Lower leg skin (tissue), 4 donors: ENCODE results near the gene LYPLA2. TPM values are rescaled to one million over a fixed set of nuclear protein-coding genes. Genes with fewer than 3 reads are reported as not detected.

ENCODE experiments used
- DNase-seq, 2 donors: peaks; one replicate each; pipeline ENCODE4 v3.0.0-alpha.2; 2019; ENCODE audit warnings: low spot score in 2 of 2
- H3K4me3 ChIP-seq: fragments of 200-600 bp; sonication (generic); 2 replicates; pipeline ENCODE4 v1.5.1; 2017; ENCODE audit warnings: mild to moderate bottlenecking, low read depth; ENCODE audit not compliant: poor library complexity, severe bottlenecking
- POLR2A ChIP-seq, 2 donors: fragments of 450-650 bp; IDR thresholded peaks; one replicate each; pipeline ENCODE4 v1.6.1; 2016 to 2017; ENCODE audit warnings: antibody characterized with exemption in 2 of 2, mild to moderate bottlenecking in 1 of 2, moderate library complexity in 1 of 2
- WGBS, 2 donors: methylation state at CpG; one replicate each; pipeline ENCODE4 v1.1.5; 2018; 5-methylcytosine and 5-hydroxymethylcytosine counted together
- intact Hi-C: fragments of 100-400 bp; cut with DNase I; formaldehyde crosslinking; loops from one replicate; pipeline ENCODE4 v1.15.0; 2023; ENCODE audit warnings: low total_unique reads
- total RNA-seq, 4 donors: library from RNA; depleted of rRNA; stranded (reverse); fragments of >200 nt; gene quantifications; one replicate each; pipeline ENCODE4 v1.1.0, GENCODE V29; 2016
- TF ChIP-seq, protein P1 (sequence below), 3 donors: fragments of 450-650 bp; IDR thresholded peaks; one replicate each; pipeline ENCODE4 v1.5.1; 2016; ENCODE audit warnings: antibody characterized with exemption in 3 of 3, mild to moderate bottlenecking in 3 of 3, moderate library complexity in 2 of 3

Gene LYPLA2
- total RNA-seq, 4 donors from 2014 or later, result 57.6 to 76.0 (median 66.7) TPM

DNA sequence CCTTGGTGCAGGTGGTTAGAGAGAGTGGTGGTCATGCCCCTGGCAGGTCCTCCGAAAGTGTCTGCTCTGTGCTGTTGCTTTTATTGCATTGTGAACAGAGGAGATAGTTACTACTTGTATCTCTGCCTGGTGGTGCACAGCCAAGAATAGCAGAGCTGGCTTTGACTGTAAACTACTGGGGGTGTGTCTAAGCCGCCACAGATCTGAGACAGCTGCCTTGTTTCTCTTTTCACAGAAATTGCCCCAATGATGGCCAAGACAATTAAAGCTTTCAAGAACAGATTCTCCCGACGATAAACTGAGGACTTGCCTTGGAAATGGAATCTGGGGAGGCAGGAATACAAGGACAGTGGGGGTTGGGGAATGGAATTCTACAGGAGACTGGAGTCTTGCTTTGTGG lies 31.7 kb upstream of the LYPLA2 start:
- TF ChIP-seq, protein P1, sequence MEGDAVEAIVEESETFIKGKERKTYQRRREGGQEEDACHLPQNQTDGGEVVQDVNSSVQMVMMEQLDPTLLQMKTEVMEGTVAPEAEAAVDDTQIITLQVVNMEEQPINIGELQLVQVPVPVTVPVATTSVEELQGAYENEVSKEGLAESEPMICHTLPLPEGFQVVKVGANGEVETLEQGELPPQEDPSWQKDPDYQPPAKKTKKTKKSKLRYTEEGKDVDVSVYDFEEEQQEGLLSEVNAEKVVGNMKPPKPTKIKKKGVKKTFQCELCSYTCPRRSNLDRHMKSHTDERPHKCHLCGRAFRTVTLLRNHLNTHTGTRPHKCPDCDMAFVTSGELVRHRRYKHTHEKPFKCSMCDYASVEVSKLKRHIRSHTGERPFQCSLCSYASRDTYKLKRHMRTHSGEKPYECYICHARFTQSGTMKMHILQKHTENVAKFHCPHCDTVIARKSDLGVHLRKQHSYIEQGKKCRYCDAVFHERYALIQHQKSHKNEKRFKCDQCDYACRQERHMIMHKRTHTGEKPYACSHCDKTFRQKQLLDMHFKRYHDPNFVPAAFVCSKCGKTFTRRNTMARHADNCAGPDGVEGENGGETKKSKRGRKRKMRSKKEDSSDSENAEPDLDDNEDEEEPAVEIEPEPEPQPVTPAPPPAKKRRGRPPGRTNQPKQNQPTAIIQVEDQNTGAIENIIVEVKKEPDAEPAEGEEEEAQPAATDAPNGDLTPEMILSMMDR (IDR thresholded peaks at IDR 0.05), result no peak
- no peak for TF ChIP-seq POLR2A (IDR thresholded peaks at IDR 0.05)
- DNase-seq, result peak in 1 of 2 donors; percentile 28
- intact Hi-C loops, result no loop called here
- 41 to 50% methylated on average over 4 of the region's 4 CpGs for WGBS, 2 donors
- no peak overlapping the region for H3K4me3 ChIP-seq

DNA sequence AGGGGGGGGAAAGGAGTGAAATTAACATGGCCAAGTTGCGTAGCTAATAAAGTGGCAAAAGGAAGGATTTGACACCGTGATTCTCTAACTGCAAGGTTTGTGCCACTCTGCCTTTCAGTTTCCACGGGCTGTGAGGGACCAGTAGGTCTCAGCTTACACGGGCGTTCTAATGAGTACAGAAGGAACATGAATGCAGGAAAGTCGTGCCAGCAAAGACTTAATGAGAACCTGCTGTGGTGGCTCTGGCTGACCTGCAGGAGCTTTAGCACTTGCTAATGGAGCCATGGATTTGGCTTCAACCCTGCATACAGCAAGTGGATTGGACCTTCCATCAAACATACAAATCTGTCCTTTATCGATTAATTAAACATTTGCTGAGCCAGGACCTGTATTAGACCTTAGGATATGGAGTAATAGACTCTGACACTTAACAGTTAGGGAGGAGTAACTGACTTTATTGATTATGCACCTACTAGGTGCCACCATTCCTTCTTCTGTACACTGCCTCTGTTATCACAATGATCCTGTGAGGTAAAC lies 27.8 kb upstream of the LYPLA2 start:
- DNase-seq, result no peak
- TF ChIP-seq, protein P1 (IDR thresholded peaks at IDR 0.05), result no peak
- TF ChIP-seq POLR2A (IDR thresholded peaks at IDR 0.05), result no peak
- 64 to 81% methylated on average over 7 of the region's 7 CpGs for WGBS, 2 donors
- intact Hi-C loops, result no loop called here
- no peak overlapping the region for H3K4me3 ChIP-seq

DNA sequence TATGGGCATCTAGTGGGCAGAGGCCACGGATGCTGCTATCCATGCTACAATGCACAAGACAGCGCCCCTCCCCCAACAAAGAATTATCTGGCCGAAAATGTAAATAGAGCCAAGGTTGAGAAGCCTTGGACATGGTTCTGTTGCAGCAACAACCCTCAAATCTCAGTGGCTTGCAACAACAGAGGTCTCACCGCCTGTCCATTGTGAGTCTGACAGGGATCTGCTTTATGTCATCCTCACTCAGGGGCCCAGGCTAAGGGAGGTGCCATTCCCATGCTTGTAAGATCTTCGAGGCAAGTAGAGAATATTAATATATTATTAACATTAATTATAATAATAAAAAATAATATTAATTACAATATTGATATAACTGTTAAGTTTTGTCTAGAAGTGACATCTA lies 22.2 kb upstream of the LYPLA2 start:
- intact Hi-C loops, result no loop called here
- WGBS, 2 donors, result 90 to 95% methylated on average over 5 of the region's 5 CpGs
- no peak overlapping the region for H3K4me3 ChIP-seq
- TF ChIP-seq, protein P1 (IDR thresholded peaks at IDR 0.05), result no peak
- TF ChIP-seq POLR2A (IDR thresholded peaks at IDR 0.05), result no peak
- DNase-seq, result no peak

GRCh38 chr1:23772049-23772853 lies 18.7 kb upstream of the LYPLA2 start:
- TF ChIP-seq, protein P1 (IDR thresholded peaks at IDR 0.05), result peak in 1 of 3 donors; percentile 49
- TF ChIP-seq POLR2A (IDR thresholded peaks at IDR 0.05), result no peak
- peak; percentile 84 to 97 for DNase-seq
- intact Hi-C loops, result no loop called here
- no peak overlapping the region for H3K4me3 ChIP-seq
- WGBS, 2 donors, result 13 to 16% methylated on average over 14 of the region's 14 CpGs

DNA sequence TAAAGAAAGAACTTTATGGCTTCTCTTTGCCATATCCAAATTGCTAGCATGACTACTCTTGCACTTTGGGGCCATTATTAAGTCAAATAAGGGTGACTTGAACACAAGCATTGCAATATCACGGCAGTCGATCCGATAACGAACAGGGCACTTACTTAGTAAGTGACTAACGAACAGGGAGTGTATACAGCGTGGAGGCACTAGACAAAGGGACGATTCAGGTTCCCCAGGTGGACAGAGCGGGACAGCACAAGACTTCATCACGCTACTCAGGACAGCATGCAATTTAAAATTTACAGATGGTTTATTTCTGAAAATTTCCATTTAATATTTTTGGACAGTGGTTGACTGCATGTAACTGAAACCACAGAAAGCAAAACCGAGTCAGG lies 18.1 kb upstream of the LYPLA2 start:
- DNase-seq, result peak in 1 of 2 donors; percentile 68
- H3K4me3 ChIP-seq, result no peak overlapping the region
- TF ChIP-seq, protein P1 (IDR thresholded peaks at IDR 0.05), result no peak
- TF ChIP-seq POLR2A (IDR thresholded peaks at IDR 0.05), result no peak
- 87 to 91% methylated on average over 10 of the region's 10 CpGs for WGBS, 2 donors
- intact Hi-C loops, result no loop called here
